ENCODE measurements around the gene JAK2. TPM values are rescaled to one million over a fixed set of nuclear protein-coding genes. Genes with fewer than 3 reads are reported as not detected.

The JAK2 gene
- total RNA-seq, 2 donors from 2014 or later: 10.4 to 12.3 TPM

DNA sequence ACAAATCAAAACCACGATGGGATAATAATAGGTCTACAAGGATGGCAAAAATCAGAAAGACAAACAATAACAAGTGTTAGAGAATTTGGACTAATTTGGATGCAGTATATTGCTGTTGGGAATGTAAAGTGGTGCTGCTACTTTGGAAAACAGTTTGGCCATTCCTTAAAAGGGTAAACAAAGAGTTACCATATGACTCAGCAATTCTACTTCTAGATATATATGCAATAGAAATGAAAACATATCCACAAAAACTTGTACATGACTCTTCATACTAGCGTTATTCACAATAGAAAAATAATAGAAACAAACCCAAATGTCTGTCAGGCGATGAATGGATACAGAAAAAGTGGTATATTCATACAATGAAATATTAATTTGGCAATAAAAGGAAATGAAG is 58.3 kb downstream of the JAK2 start:
- Histone ChIP-seq H3K4me1 (ENCODE audit: control insufficient read depth, insufficient read depth, low read length) (no peaks in the 10 kb centered on the region), H3K27me3 (ENCODE audit: control insufficient read depth, insufficient read depth, low read length, poor library complexity, severe bottlenecking) (no peaks in the 10 kb centered on the region), H3K27ac (ENCODE audit: low read depth, low read length) (no peak overlapping the region), H3K36me3 (ENCODE audit: control insufficient read depth, insufficient read depth, low read length) (peaks cover 34% of the 10 kb centered on the region), H3K4me3 (ENCODE audit: low read length) (no peak overlapping the region), H3K9me3 (ENCODE audit: control insufficient read depth, low read length) (no peaks in the 10 kb centered on the region), H3K9ac (ENCODE audit: extremely low read depth, low read length, poor library complexity, severe bottlenecking) (no peak overlapping the region)
- DNase-seq: no peak
- no peaks in the 10 kb centered on the region for H3K4me1 Mint-ChIP-seq
- H3K4me3 Mint-ChIP-seq: no peak overlapping the region
- no peak overlapping the region for H3K27ac Mint-ChIP-seq
- WGBS, 2 experiments (ENCODE audit: insufficient coverage in 1 of 2, insufficient read length in 1 of 2): 88 to 100% methylated on average over 1 to 2 of the region's 3 CpGs
- peaks cover 41% of the 10 kb centered on the region for H3K36me3 Mint-ChIP-seq (ENCODE audit: low read depth)
- peaks cover 13% of the 10 kb centered on the region for H3K9me3 Mint-ChIP-seq
- no peaks in the 10 kb centered on the region for H3K27me3 Mint-ChIP-seq (ENCODE audit: insufficient read depth)
- TF ChIP-seq, protein P1, sequence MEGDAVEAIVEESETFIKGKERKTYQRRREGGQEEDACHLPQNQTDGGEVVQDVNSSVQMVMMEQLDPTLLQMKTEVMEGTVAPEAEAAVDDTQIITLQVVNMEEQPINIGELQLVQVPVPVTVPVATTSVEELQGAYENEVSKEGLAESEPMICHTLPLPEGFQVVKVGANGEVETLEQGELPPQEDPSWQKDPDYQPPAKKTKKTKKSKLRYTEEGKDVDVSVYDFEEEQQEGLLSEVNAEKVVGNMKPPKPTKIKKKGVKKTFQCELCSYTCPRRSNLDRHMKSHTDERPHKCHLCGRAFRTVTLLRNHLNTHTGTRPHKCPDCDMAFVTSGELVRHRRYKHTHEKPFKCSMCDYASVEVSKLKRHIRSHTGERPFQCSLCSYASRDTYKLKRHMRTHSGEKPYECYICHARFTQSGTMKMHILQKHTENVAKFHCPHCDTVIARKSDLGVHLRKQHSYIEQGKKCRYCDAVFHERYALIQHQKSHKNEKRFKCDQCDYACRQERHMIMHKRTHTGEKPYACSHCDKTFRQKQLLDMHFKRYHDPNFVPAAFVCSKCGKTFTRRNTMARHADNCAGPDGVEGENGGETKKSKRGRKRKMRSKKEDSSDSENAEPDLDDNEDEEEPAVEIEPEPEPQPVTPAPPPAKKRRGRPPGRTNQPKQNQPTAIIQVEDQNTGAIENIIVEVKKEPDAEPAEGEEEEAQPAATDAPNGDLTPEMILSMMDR (conservative IDR thresholded peaks at IDR 0.05): no peak

DNA sequence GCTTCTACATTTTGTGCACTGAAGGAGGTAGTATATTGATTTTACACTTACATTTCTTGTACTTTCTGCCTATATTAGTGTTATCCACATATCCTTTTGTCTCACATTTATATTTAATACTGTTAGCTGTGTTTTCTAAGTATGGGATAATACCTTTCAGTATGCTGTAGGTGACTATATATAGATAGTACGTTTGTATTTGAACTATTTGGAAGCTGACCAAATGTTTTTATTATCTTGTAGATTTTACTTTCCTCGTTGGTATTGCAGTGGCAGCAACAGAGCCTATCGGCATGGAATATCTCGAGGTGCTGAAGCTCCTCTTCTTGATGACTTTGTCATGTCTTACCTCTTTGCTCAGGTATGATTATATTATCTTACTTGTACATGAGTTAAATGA is 59.1 kb downstream of the JAK2 start:
- H3K27ac ChIP-seq (ENCODE audit: low read depth, low read length): no peak overlapping the region
- no peak for DNase-seq
- H3K27me3 ChIP-seq (ENCODE audit: control insufficient read depth, insufficient read depth, low read length, poor library complexity, severe bottlenecking): no peaks in the 10 kb centered on the region
- H3K4me1 ChIP-seq (ENCODE audit: control insufficient read depth, insufficient read depth, low read length): no peaks in the 10 kb centered on the region
- TF ChIP-seq, protein P1 (conservative IDR thresholded peaks at IDR 0.05): no peak
- WGBS, 2 experiments (ENCODE audit: insufficient coverage in 1 of 2, insufficient read length in 1 of 2): 90 to 91% methylated on average over 3 to 4 of the region's 4 CpGs
- Mint-ChIP-seq H3K4me1 (no peaks in the 10 kb centered on the region), H3K27me3 (ENCODE audit: insufficient read depth) (no peaks in the 10 kb centered on the region), H3K36me3 (ENCODE audit: low read depth) (peaks cover 41% of the 10 kb centered on the region), H3K4me3 (no peak overlapping the region), H3K9me3 (peaks cover 13% of the 10 kb centered on the region), H3K27ac (no peak overlapping the region)
- no peak overlapping the region for H3K9ac ChIP-seq (ENCODE audit: extremely low read depth, low read length, poor library complexity, severe bottlenecking)
- H3K9me3 ChIP-seq (ENCODE audit: control insufficient read depth, low read length): no peaks in the 10 kb centered on the region
- H3K4me3 ChIP-seq (ENCODE audit: low read length): no peak overlapping the region
- H3K36me3 ChIP-seq (ENCODE audit: control insufficient read depth, insufficient read depth, low read length): peaks cover 34% of the 10 kb centered on the region

DNA sequence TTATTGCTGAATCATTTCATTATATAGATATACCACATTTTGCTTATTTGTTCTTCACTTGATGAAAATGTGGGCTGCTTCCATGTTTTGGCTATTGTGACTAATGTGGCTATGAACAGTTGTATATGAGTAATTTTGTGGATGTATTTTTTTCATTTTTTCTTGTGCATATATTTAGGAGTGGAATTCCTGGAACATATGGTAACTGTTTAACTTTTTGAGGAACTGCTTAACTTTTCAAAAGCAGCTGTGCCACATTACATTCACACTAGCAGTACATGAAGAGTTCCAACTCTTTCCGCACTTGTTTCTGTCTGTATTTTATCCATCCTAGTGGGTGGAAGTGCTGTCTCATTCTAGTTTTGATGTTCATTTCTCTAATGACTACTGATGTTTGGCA is 67.8 kb downstream of the JAK2 start:
- WGBS, 2 experiments (ENCODE audit: insufficient coverage in 1 of 2, insufficient read length in 1 of 2): 94 to 100% methylated on average over 1 of the region's 1 CpG

More for the DNA sequence above, 67.8 kb downstream of the JAK2 start:
- Histone ChIP-seq H3K27me3 (ENCODE audit: control insufficient read depth, insufficient read depth, low read length, poor library complexity, severe bottlenecking) (no peaks in the 10 kb centered on the region), H3K4me3 (ENCODE audit: low read length) (no peak overlapping the region), H3K9ac (ENCODE audit: extremely low read depth, low read length, poor library complexity, severe bottlenecking) (no peak overlapping the region), H3K27ac (ENCODE audit: low read depth, low read length) (no peak overlapping the region), H3K4me1 (ENCODE audit: control insufficient read depth, insufficient read depth, low read length) (no peaks in the 10 kb centered on the region), H3K9me3 (ENCODE audit: control insufficient read depth, low read length) (no peaks in the 10 kb centered on the region), H3K36me3 (ENCODE audit: control insufficient read depth, insufficient read depth, low read length) (peaks cover 10% of the 10 kb centered on the region)
- no peak overlapping the region for H3K4me3 Mint-ChIP-seq
- H3K4me1 Mint-ChIP-seq: no peaks in the 10 kb centered on the region
- no peaks in the 10 kb centered on the region for H3K27me3 Mint-ChIP-seq (ENCODE audit: insufficient read depth)
- H3K36me3 Mint-ChIP-seq (ENCODE audit: low read depth): peaks cover 4% of the 10 kb centered on the region
- H3K27ac Mint-ChIP-seq: no peak overlapping the region
- no peaks in the 10 kb centered on the region for H3K9me3 Mint-ChIP-seq
- TF ChIP-seq, protein P1 (conservative IDR thresholded peaks at IDR 0.05): no peak
- DNase-seq: no peak

Data from endodermal cell (in vitro differentiated cells).